ENCODE measurements around the gene PLCXD1.
"Not testable (repeated sequence)": the region's sequence is repeated elsewhere in the genome, so short reads cannot be mapped to it uniquely, and the experiment has no call there.

PLCXD1 gene

DNA sequence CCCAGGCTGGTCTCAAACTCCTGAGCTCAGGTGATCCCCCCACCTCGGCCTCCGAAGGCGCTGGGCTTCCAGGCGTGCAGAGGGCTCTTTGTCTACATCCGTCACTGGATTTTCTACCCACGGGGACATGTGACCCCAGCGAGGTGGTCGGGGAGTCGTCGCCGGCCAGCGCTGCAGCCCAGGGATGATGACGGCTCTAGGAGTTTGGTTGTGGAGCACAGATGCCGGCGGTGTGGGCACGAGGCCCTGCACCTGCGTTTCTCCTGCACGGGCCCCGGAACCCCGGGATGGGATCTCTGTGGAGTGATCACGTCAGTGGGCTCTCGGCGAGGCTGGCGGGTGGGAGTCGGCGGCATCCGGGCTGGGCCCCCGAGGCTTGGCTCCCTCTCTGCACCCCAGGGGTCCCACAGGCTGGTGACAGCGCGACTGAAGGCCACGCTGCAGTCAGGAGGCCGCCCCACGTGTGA, 46.5 kb downstream of the PLCXD1 start:
- ATAC-seq, result no peak
- TF ChIP-seq, protein P1, sequence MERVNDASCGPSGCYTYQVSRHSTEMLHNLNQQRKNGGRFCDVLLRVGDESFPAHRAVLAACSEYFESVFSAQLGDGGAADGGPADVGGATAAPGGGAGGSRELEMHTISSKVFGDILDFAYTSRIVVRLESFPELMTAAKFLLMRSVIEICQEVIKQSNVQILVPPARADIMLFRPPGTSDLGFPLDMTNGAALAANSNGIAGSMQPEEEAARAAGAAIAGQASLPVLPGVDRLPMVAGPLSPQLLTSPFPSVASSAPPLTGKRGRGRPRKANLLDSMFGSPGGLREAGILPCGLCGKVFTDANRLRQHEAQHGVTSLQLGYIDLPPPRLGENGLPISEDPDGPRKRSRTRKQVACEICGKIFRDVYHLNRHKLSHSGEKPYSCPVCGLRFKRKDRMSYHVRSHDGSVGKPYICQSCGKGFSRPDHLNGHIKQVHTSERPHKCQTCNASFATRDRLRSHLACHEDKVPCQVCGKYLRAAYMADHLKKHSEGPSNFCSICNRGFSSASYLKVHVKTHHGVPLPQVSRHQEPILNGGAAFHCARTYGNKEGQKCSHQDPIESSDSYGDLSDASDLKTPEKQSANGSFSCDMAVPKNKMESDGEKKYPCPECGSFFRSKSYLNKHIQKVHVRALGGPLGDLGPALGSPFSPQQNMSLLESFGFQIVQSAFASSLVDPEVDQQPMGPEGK (CRISPR knock-in tag; IDR thresholded peaks at IDR 0.05; ENCODE audit: borderline replicate concordance), result no peak
- no peak for TF ChIP-seq ARNTL (CRISPR knock-in tag; IDR thresholded peaks at IDR 0.05; ENCODE audit: borderline replicate concordance, low read depth)
- TF ChIP-seq TOX (CRISPR knock-in tag; IDR thresholded peaks at IDR 0.05; ENCODE audit: borderline replicate concordance), result no peak
- no peak for TF ChIP-seq ZNF70 (CRISPR knock-in tag; IDR thresholded peaks at IDR 0.05)
- no peak for TF ChIP-seq ZFP3 (CRISPR knock-in tag; IDR thresholded peaks at IDR 0.05)
- TF ChIP-seq ZNF565 (CRISPR knock-in tag; conservative IDR thresholded peaks at IDR 0.05; ENCODE audit: low read depth), result no peak

DNA sequence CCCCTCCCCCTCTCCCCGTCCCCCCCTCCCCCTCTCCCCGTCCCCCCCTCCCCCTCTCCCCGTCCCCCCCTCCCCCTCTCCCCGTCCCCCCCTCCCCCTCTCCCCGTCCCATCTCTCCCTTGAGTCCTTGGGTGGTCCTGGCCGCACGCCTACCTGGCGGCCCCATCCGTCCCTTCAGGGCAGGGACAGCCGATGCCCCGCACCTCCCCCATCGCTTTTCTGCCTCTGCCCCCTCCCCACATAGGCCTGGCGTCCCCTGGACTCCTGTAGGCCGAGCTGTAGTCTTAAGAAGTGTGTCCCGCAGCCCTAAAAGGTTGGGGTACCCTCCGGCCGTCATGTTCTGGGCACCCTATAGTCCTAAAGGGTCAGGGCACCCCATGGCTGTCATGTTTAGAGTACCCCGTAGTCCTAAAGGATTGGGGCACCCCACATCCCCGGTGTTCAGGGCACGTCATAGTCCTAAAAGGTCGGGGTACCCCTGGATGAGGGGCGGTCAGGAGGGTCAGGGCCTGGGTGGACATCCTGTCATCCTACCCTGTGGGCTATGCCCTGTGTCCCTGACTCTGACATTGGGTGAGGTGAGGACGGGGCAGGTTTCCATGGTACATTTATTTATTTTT, 48.2 kb downstream of the PLCXD1 start:
- TF ChIP-seq ISL1 (CRISPR knock-in tag; IDR thresholded peaks at IDR 0.05) (no peak), ESRRG (CRISPR knock-in tag; IDR thresholded peaks at IDR 0.05) (no peak), TCF4 (CRISPR knock-in tag; IDR thresholded peaks at IDR 0.05; ENCODE audit: borderline replicate concordance) (no peak), RARB (CRISPR knock-in tag; IDR thresholded peaks at IDR 0.05) (no peak), SNAI2 (CRISPR knock-in tag; IDR thresholded peaks at IDR 0.05) (no peak)

DNA sequence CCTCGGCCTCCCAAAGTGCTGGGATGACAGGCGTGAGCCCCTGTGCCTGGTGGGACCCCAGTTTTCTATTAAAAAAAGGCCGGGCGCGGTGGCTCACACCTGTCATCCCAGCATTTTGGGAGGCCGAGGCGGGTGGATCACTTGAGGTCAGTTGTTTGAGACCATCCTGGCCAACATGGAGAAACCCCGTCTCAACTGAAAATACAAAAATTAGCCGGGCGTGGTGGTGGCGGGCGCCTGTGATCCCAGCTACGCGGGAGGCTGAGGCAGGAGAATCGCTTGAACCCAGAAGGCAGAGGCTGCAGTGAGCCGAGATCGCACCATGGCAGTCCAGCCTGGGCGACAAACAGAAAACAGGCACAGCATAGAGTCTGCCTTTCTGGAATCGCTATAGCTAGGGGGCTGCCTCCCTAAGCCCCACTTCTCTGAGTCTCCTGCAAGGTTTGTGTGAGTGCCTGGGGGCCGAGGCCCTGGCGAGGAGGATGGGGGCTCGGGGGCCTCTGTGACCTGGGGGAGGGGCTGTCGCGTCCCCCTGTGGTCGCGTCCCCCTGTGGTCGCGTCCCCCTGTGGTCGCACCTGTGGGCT, 49.1 kb downstream of the PLCXD1 start:
- ATAC-seq, result not testable (repeated sequence)

More for the DNA sequence above, 48.2 kb downstream of the PLCXD1 start:
- no peak for ATAC-seq

DNA sequence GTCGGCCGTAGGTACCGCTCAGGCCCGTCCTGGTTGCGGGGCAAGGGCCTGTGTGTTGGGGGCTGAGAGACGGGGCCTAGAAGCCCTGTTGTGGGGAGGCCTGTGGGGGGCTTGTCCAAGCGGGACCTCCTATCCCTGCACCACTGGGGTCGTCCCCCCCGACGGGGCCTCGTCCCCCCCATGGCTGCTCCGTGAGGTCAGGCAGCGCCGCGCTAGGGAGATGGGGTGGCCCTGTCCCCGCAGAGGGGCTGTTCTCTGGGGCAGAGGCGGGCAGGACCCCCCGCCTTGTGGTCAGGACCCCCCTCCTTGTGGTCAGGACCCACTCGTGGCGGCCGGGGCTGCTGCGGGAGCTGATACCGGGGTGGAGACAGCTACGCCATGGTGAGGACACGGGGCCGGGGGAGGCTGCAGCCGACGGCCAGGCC, 49.6 kb downstream of the PLCXD1 start:
- TF ChIP-seq ZFP30 (CRISPR knock-in tag; IDR thresholded peaks at IDR 0.05) (no peak), ARNTL (CRISPR knock-in tag; IDR thresholded peaks at IDR 0.05; ENCODE audit: borderline replicate concordance, low read depth) (no peak), ISL1 (CRISPR knock-in tag; IDR thresholded peaks at IDR 0.05) (no peak), OSR1 (CRISPR knock-in tag; IDR thresholded peaks at IDR 0.05) (no peak), ZNF565 (CRISPR knock-in tag; conservative IDR thresholded peaks at IDR 0.05; ENCODE audit: low read depth) (no peak), ZNF70 (CRISPR knock-in tag; IDR thresholded peaks at IDR 0.05) (no peak), SNAI2 (CRISPR knock-in tag; IDR thresholded peaks at IDR 0.05) (no peak), TCF4 (CRISPR knock-in tag; IDR thresholded peaks at IDR 0.05; ENCODE audit: borderline replicate concordance) (no peak), ZC3H10 (CRISPR knock-in tag; IDR thresholded peaks at IDR 0.05) (no peak)
- TF ChIP-seq, protein P2, sequence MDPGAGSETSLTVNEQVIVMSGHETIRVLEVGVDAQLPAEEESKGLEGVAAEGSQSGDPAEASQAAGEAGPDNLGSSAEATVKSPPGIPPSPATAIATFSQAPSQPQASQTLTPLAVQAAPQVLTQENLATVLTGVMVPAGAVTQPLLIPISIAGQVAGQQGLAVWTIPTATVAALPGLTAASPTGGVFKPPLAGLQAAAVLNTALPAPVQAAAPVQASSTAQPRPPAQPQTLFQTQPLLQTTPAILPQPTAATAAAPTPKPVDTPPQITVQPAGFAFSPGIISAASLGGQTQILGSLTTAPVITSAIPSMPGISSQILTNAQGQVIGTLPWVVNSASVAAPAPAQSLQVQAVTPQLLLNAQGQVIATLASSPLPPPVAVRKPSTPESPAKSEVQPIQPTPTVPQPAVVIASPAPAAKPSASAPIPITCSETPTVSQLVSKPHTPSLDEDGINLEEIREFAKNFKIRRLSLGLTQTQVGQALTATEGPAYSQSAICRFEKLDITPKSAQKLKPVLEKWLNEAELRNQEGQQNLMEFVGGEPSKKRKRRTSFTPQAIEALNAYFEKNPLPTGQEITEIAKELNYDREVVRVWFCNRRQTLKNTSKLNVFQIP (CRISPR knock-in tag; IDR thresholded peaks at IDR 0.05; ENCODE audit: borderline replicate concordance, low read depth), result no peak
- TF ChIP-seq, protein P3, sequence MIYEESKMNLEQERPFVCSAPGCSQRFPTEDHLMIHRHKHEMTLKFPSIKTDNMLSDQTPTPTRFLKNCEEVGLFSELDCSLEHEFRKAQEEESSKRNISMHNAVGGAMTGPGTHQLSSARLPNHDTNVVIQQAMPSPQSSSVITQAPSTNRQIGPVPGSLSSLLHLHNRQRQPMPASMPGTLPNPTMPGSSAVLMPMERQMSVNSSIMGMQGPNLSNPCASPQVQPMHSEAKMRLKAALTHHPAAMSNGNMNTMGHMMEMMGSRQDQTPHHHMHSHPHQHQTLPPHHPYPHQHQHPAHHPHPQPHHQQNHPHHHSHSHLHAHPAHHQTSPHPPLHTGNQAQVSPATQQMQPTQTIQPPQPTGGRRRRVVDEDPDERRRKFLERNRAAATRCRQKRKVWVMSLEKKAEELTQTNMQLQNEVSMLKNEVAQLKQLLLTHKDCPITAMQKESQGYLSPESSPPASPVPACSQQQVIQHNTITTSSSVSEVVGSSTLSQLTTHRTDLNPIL (CRISPR knock-in tag; IDR thresholded peaks at IDR 0.05; ENCODE audit: low read depth), result no peak
- TF ChIP-seq, protein P4, sequence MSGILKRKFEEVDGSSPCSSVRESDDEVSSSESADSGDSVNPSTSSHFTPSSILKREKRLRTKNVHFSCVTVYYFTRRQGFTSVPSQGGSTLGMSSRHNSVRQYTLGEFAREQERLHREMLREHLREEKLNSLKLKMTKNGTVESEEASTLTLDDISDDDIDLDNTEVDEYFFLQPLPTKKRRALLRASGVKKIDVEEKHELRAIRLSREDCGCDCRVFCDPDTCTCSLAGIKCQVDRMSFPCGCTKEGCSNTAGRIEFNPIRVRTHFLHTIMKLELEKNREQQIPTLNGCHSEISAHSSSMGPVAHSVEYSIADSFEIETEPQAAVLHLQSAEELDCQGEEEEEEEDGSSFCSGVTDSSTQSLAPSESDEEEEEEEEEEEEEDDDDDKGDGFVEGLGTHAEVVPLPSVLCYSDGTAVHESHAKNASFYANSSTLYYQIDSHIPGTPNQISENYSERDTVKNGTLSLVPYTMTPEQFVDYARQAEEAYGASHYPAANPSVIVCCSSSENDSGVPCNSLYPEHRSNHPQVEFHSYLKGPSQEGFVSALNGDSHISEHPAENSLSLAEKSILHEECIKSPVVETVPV (CRISPR knock-in tag; IDR thresholded peaks at IDR 0.05), result no peak
- ATAC-seq, result no peak

DNA sequence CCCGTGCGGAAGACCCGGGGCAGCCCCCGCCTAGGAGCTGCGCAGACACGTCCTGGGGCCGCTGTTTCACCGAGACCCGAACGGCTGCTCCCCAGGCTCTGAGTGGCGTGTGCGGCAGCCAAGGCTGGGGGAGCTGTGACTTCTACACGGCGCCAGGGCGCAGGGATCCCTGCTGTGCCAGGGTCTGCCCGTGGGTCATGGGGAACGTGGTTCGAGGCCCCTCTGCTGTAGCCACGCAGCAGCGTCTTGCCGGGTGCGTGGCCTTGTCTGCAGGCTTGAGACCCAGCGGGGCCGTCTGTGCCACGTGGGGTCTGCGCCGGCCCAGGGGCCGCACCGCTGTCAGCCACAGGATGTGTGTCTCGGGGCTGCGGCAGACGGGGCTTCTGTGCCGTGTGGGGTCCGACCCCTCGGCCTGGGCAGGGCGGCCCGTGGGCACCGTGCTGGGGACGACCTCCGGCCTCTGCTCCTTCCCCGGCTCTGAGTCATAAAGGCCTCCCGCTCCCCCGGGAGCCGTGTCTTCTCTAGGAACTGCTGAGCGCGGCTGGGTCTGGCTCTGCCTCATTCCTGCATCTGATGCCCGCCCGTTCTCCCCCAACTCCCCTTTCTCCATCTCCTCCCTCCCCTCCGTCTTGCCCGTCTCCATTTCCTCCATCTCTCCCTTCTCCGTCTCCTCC, 50.1 kb downstream of the PLCXD1 start:
- peak; percentile 75 for ATAC-seq
- TF ChIP-seq ZNF565 (CRISPR knock-in tag; conservative IDR thresholded peaks at IDR 0.05; ENCODE audit: low read depth) (no peak), TOX (CRISPR knock-in tag; IDR thresholded peaks at IDR 0.05; ENCODE audit: borderline replicate concordance) (no peak), GLIS3 (CRISPR knock-in tag; IDR thresholded peaks at IDR 0.05) (no peak), ZFP3 (CRISPR knock-in tag; IDR thresholded peaks at IDR 0.05) (no peak), CSDC2 (CRISPR knock-in tag; IDR thresholded peaks at IDR 0.05) (no peak), ZNF70 (CRISPR knock-in tag; IDR thresholded peaks at IDR 0.05) (no peak)
- TF ChIP-seq, protein P5, sequence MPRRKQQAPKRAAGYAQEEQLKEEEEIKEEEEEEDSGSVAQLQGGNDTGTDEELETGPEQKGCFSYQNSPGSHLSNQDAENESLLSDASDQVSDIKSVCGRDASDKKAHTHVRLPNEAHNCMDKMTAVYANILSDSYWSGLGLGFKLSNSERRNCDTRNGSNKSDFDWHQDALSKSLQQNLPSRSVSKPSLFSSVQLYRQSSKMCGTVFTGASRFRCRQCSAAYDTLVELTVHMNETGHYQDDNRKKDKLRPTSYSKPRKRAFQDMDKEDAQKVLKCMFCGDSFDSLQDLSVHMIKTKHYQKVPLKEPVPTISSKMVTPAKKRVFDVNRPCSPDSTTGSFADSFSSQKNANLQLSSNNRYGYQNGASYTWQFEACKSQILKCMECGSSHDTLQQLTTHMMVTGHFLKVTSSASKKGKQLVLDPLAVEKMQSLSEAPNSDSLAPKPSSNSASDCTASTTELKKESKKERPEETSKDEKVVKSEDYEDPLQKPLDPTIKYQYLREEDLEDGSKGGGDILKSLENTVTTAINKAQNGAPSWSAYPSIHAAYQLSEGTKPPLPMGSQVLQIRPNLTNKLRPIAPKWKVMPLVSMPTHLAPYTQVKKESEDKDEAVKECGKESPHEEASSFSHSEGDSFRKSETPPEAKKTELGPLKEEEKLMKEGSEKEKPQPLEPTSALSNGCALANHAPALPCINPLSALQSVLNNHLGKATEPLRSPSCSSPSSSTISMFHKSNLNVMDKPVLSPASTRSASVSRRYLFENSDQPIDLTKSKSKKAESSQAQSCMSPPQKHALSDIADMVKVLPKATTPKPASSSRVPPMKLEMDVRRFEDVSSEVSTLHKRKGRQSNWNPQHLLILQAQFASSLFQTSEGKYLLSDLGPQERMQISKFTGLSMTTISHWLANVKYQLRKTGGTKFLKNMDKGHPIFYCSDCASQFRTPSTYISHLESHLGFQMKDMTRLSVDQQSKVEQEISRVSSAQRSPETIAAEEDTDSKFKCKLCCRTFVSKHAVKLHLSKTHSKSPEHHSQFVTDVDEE (CRISPR knock-in tag; IDR thresholded peaks at IDR 0.05), result no peak
- TF ChIP-seq, protein P4 (CRISPR knock-in tag; IDR thresholded peaks at IDR 0.05), result no peak
